HG03064 (cell line): ENCODE measurements around the gene EVA1A.
A peak's percentile ranks its signal among the peaks of the same experiment; 100 is the strongest.

ENCODE experiments used
- ATAC-seq: cut with Tn5 transposase; IDR thresholded peaks from one replicate; pipeline ENCODE4 v1.9.1; 2021; ENCODE audit warnings: low read depth; ENCODE audit not compliant: unreplicated experiment

EVA1A gene

GRCh38 chr2:75560768-75561565 is at the start of gene EVA1A:
EVA1A (minus strand) TSS chr2:75560939; CDS start chr2:75518140, 42,799 bp downstream.
- no peak for ATAC-seq

GRCh38 chr2:75609937-75610508 is 49.3 kb upstream of the EVA1A start:
- ATAC-seq: no peak

GRCh38 chr2:75609334-75609689 is 48.6 kb upstream of the EVA1A start:
- no peak for ATAC-seq

DNA sequence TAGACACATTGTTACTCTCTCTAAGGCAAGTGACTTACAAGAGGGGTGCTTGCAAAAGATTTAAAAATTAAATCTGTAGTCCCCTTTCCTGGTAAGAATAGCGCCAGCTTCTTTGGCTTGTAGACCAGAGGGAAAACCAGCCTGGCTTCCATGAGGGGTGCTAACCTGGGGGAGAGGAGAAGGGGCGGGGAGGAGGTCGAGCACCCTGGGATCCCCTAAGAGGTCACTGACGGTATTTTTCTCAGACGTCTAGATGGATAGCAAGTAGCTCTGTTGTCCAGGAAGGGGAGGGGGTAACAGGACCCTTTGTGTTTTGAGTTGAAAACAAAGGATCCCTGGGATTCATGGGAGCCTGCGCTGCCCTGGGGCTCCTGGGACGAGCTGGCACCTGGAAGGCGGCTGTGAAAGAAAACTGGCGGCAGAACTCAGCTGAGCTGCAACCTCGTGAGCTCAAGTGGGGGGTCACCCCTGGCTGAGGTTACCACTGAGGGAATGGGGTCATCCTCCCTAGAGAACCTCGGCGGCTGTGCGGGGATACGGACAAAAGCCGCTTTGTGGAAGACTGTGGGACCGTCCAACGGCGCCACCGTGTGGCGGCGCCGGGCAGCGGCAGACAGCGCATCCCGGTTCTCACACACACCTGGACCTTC is 48.1 kb upstream of the EVA1A start:
- ATAC-seq: peak; percentile 80

GRCh38 chr2:75607988-75608683 is 47.4 kb upstream of the EVA1A start:
- ATAC-seq: no peak

- no peak for ATAC-seq
These were observed 46.7 kb upstream of the EVA1A start for GRCh38 chr2:75607400-75607798.

DNA sequence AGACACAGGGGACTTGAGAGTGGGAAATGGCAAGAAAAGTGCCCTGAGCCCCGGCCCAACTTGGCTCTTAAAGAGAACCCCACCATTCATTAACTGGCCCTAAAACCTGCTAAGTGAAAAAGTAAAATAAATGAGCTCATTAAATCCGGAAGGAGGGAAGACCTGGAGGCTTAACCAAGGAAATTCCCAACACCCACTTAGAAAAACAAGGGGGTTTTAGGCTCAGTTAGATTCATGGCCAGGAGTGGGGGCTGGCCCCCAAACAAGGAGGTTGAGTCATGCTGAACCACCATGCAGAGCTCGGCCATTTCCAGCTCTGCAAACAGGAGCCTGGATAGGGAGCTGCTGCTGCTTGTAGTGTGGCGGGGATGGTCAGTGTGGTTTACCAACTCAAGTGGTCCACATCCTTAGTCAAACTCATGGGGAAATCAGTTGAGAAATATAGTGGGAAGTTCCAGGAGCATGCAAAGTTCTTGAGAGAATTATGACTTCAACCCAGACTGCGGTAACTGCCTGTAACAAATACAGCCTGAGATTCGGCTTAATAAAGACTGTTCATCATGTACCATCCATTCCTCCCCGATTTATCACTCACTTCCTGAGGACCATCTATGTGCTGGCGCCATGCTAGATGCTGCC is 46.1 kb upstream of the EVA1A start:
- ATAC-seq: no peak

- no peak for ATAC-seq
These were observed 45.2 kb upstream of the EVA1A start for GRCh38 chr2:75605770-75606529.

- ATAC-seq: no peak
These were observed 43.7 kb upstream of the EVA1A start for GRCh38 chr2:75604484-75604883.

- ATAC-seq: no peak
These were observed 42.7 kb upstream of the EVA1A start for GRCh38 chr2:75603477-75603876.

DNA sequence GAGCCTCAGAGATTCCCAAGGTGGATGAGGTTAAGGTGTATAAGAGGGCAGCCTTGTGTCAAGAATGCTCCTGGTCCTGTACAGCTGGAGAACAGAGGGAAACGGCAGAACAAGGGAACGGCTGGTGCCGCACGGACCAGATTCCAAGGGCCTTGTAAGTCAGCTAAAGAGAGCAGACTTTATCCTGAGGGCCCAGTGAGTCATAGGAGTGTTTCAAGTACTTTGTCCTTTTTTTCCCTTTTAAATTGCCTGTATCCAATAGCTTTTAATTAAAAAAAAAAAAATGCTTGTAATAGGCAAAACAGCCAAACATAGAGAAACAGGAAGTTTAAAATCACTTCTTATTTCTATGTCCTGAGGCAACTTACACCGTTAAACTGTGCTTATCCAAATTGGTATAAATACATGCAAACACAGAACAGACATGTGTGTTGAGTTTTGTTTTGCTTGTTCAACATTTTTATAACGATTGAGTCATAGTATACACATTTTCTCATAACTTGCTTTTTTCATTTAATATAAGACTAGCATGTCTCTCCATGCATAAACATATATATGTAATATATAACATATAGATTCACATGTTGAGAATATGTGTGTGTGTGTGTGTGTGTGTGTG is 42.1 kb upstream of the EVA1A start:
- ATAC-seq: no peak

DNA sequence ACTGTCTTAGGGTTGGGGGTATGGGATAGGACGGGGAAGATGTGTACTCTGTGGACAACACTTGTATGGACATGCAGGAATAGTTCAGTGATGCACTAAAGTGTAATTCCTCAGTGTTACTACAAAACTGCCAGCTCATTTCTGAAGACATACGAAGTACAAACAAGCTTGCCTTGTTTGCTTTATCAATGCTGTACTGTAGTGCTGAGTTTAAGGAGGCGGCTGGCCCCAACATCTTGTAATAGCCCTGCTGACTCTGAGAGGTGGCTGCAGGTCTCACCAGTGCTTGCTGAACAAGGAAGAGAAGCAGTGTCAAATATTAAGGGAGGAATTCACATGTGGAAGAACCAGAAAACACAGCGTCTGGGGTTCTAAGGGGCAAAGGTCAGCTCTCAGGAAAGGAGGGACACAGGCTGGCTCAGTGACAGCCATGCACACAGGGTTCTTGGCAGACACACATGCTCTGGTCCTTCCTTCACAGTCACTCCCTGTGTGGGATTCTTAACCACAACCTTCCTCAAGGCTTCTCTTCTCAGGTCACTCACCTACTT is 39.8 kb upstream of the EVA1A start:
- no peak for ATAC-seq

- ATAC-seq: no peak
These were observed 37.9 kb upstream of the EVA1A start for GRCh38 chr2:75598589-75599155.

DNA sequence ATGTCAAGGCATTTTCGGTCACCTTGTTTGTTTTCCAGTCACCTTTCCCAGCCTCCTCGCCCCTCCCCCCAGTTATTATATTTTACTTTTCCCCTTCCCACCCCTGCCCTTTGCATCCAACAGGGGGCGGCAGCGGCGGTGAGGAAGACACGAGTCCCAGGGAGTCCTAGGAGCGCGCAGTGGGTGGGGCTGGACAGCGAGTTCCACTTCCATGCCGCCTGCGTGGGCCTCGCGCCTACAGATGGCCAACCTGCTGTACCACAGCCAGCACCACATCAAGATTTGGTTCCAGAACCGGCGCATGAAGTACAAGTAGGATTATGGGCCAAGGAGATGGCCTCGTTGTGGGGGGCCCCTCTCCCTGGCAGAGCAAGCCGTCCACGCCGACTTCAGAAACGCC is 37.2 kb upstream of the EVA1A start:
- no peak for ATAC-seq

DNA sequence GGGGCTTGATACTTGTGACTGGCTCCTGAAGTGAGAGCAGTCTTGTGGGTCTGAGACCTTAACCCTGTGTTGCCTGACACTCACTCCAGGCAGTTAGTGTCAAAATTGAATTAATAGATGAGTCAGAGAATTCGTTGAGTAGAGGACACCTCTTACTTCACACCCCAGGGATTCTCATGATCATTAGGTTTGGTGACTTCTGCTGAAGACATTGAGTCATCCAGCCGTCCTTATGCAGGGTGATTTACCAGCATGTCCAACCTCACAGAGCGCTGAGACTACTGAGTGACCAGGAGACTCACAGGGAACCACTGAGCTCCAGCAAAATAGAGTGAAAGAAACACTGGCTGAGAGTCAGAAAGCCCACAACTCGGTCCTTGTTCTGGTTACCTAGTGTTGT is 36.0 kb upstream of the EVA1A start:
- no peak for ATAC-seq

- no peak for ATAC-seq
These were observed 35.0 kb upstream of the EVA1A start for GRCh38 chr2:75595541-75596395.

DNA sequence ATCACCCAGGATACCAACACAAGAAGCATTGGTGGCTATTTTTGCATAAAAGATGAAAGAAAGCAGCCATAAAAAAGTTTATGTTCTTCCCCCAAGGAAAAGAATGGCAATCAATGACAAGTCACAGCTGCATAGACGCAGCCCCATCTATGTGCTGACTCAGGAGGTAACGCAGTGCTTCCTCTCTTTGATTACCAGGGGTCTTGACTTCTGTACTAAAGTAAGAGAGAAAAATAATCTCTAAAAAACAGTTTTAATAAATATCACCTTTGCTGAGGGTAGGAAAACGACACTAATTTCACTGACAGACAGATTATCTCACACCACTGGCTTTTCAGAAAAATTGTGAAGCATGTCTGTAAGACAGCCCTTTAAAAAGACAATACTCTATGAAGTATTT is 33.9 kb upstream of the EVA1A start:
- no peak for ATAC-seq

DNA sequence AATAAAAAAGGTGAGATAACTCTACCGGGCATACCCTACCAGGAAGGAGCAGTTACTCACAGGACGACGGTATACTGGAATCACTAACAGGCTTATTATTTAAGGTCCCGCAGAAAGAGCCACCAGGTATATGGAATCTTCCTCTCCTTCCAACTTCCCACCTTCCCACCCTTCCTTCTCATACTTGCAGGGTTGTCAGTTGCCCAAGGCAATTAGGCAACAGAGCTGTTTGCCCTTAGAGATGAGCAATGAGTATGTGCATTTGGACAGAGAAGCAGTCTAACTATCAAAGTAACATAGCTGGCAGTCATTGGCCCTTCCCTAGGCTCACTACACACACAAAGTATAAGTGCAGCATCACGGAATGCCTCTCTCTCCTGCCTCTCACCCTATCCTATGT is 32.1 kb upstream of the EVA1A start:
- ATAC-seq: no peak
